Brain microvascular endothelial cell (primary cell): ENCODE measurements around the gene ITPRID2.

ENCODE experiments used
- DNase-seq: peaks from one replicate; pipeline ENCODE4 v3.0.0-alpha.2; 2020
- H3K27ac ChIP-seq: fragments of 250-450 bp; sonication (Bioruptor Pico); 2 replicates; pipeline ENCODE4 v1.5.1; 2020; ENCODE audit warnings: mild to moderate bottlenecking, moderate library complexity
- H3K27me3 ChIP-seq: fragments of 250-450 bp; sonication (Bioruptor Pico); replicated peaks from 2 replicates; pipeline ENCODE4 v1.5.1; 2020; ENCODE audit warnings: mild to moderate bottlenecking
- H3K36me3 ChIP-seq: fragments of 250-450 bp; sonication (Bioruptor Pico); replicated peaks from 2 replicates; pipeline ENCODE4 v1.5.1; 2020; ENCODE audit warnings: mild to moderate bottlenecking
- H3K4me3 ChIP-seq: 2 replicates; pipeline ENCODE4 v1.5.1; 2011; ENCODE audit warnings: low read depth, mild to moderate bottlenecking, control low read depth, low read length, moderate library complexity
- in situ Hi-C: cut with HindIII; loops from 2 replicates; pipeline ENCODE4 v1.10.0; 2017; ENCODE audit warnings: low sequenced_read_pairs, low pct_ligation_motif_present
- TF ChIP-seq, protein P1 (sequence below): IDR thresholded peaks from 2 replicates; pipeline ENCODE4 v1.5.1; 2011; ENCODE audit warnings: low read depth, mild to moderate bottlenecking, moderate library complexity, low read length, control low read depth, inconsistent platforms; ENCODE audit errors: missing control alignments

Gene ITPRID2

DNA sequence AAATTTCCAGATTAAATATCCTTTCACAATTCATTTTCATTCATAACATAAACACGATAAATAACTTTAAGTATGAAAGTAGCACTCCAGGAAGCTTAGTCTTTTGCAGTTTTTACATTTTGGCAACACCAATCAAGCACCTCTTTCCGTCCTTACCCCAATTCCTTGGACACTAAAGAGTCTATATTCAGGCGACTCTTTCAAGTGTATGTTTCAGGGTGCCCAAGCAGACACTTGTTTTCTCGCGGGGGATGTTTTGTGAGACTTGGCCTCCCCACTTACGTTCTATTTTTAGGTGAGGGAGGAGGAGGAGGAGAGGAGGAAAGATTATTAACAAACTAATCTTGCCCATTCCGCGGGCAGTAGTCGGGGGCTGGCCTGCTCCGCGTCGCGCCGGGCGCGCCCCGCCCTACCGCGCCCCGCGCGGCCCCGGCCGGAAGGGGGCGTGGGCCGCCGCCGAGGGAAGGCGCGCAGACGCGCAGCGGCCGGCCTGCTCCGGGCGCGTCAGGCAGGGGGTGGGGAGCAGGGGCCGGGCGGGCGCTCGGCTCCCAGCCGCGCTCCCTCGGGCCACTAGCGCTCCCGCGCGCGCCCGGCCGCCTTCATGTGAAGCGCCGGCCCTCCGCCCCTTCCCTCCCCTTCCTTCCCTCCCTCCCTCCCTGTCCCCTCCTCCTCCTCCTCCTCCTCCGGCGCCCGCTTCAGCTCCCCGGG, at the start of gene ITPRID2:
Gene ITPRID2, plus strand, starts transcription at position 473 of the 708 bp plus-strand sequence. CDS start 337 bp downstream, outside the sequence.
- Histone ChIP-seq H3K27me3 (no peaks in the 10 kb centered on the region), H3K4me3 (peak within 1 kb of the TSS; percentile 89), H3K27ac (peak within 1 kb of the TSS; percentile 89), H3K36me3 (peaks cover 3% of the 10 kb centered on the region)
- DNase-seq = peak; percentile 79
- in situ Hi-C loops = loop anchor here (25.0 kb wide), 1 partner anchor 154 kb away; no protein-coding TSS in a partner anchor
- TF ChIP-seq, protein P1, sequence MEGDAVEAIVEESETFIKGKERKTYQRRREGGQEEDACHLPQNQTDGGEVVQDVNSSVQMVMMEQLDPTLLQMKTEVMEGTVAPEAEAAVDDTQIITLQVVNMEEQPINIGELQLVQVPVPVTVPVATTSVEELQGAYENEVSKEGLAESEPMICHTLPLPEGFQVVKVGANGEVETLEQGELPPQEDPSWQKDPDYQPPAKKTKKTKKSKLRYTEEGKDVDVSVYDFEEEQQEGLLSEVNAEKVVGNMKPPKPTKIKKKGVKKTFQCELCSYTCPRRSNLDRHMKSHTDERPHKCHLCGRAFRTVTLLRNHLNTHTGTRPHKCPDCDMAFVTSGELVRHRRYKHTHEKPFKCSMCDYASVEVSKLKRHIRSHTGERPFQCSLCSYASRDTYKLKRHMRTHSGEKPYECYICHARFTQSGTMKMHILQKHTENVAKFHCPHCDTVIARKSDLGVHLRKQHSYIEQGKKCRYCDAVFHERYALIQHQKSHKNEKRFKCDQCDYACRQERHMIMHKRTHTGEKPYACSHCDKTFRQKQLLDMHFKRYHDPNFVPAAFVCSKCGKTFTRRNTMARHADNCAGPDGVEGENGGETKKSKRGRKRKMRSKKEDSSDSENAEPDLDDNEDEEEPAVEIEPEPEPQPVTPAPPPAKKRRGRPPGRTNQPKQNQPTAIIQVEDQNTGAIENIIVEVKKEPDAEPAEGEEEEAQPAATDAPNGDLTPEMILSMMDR = no peak

GRCh38 chr2:181844551-181845290, 46.8 kb upstream of the ITPRID2 start:
- H3K27ac ChIP-seq = no peak overlapping the region
- no peaks in the 10 kb centered on the region for H3K36me3 ChIP-seq
- no peaks in the 10 kb centered on the region for H3K27me3 ChIP-seq
- DNase-seq = no peak
- TF ChIP-seq, protein P1 = no peak
- no peak overlapping the region for H3K4me3 ChIP-seq
- in situ Hi-C loops = no loop called here

- no peak for DNase-seq
- TF ChIP-seq, protein P1 = no peak
- in situ Hi-C loops = no loop called here
- Histone ChIP-seq H3K27me3 (no peaks in the 10 kb centered on the region), H3K4me3 (no peak overlapping the region), H3K27ac (no peak overlapping the region), H3K36me3 (no peaks in the 10 kb centered on the region)
Measured at GRCh38 chr2:181846399-181847197, 44.9 kb upstream of the ITPRID2 start.

GRCh38 chr2:181847198-181847556, 44.4 kb upstream of the ITPRID2 start:
- H3K27ac ChIP-seq = no peak overlapping the region
- no peak overlapping the region for H3K4me3 ChIP-seq
- TF ChIP-seq, protein P1 = no peak
- no peak for DNase-seq
- no peaks in the 10 kb centered on the region for H3K36me3 ChIP-seq
- no peaks in the 10 kb centered on the region for H3K27me3 ChIP-seq
- in situ Hi-C loops = no loop called here

DNA sequence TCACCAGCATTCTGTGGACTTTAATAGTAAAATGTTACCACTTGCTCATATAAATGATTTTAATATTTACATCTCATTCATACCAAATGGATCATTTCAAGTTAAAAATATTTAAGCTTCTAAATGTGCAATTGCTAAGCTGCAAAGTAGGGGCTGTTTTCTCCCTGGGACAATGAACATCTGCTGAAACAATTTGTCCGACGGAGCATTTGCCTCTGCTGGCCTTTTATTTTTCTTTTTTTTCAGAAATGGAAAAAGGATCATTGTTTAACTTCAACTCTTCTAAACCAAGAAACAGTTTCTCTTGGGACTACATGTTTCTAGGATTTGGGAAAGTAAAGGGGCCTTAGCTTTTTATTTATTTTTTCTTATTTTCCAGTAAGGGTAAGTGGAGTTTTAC, 43.8 kb upstream of the ITPRID2 start:
- Histone ChIP-seq H3K27ac (no peak overlapping the region), H3K4me3 (no peak overlapping the region), H3K36me3 (no peaks in the 10 kb centered on the region), H3K27me3 (no peaks in the 10 kb centered on the region)
- TF ChIP-seq, protein P1 = no peak
- in situ Hi-C loops = no loop called here
- no peak for DNase-seq
